IPS-15b (cell line): ENCODE measurements around the gene PCDHA2.
A peak's percentile ranks its signal among the peaks of the same experiment; 100 is the strongest.
"Not testable (repeated sequence)": the region's sequence is repeated elsewhere in the genome, so short reads cannot be mapped to it uniquely, and the experiment has no call there.

ENCODE experiments used
- H3K27me3 ChIP-seq: one replicate; pipeline ENCODE4 v1.6.1; 2013; ENCODE audit warnings: low read length; ENCODE audit not compliant: control insufficient read depth, insufficient read depth
- H3K36me3 ChIP-seq: one replicate; pipeline ENCODE4 v1.6.1; 2013; ENCODE audit warnings: low read length; ENCODE audit not compliant: control insufficient read depth, insufficient read depth
- H3K4me1 ChIP-seq: one replicate; pipeline ENCODE4 v1.6.1; 2013; ENCODE audit warnings: mild to moderate bottlenecking, low read length; ENCODE audit not compliant: control insufficient read depth, insufficient read depth
- H3K4me3 ChIP-seq: one replicate; pipeline ENCODE4 v1.5.1; 2013; ENCODE audit warnings: low read depth, low read length
- H3K9ac ChIP-seq: one replicate; pipeline ENCODE4 v1.6.1; 2013; ENCODE audit warnings: low read depth, mild to moderate bottlenecking, low read length
- H3K9me3 ChIP-seq: one replicate; pipeline ENCODE4 v1.6.1; 2013; ENCODE audit warnings: mild to moderate bottlenecking, low read length; ENCODE audit not compliant: control insufficient read depth, insufficient read depth

Gene PCDHA2

GRCh38 chr5:140823475-140823874 lies 28.8 kb downstream of the PCDHA2 start:
- Histone ChIP-seq H3K36me3 (no peaks in the 10 kb centered on the region), H3K27me3 (no peaks in the 10 kb centered on the region)

GRCh38 chr5:140827704-140828361 lies 33.2 kb downstream of the PCDHA2 start, which contains the start of gene PCDHA6:
Gene PCDHA6 (plus strand): TSS chr5:140827960. CDS start chr5:140828092, 132 bp downstream.
- H3K4me3 ChIP-seq: no peak within 1 kb of the TSS

More at GRCh38 chr5:140823475-140823874, 28.8 kb downstream of the PCDHA2 start:
- no peak overlapping the region for H3K9ac ChIP-seq
- H3K4me1 ChIP-seq: no peaks in the 10 kb centered on the region
- H3K9me3 ChIP-seq: no peaks in the 10 kb centered on the region
- H3K4me3 ChIP-seq: no peak overlapping the region

GRCh38 chr5:140828362-140828737 lies 33.7 kb downstream of the PCDHA2 start:
- Histone ChIP-seq H3K4me3 (no peak overlapping the region), H3K9me3 (no peaks in the 10 kb centered on the region), H3K27me3 (no peaks in the 10 kb centered on the region), H3K36me3 (peaks cover 4% of the 10 kb centered on the region), H3K9ac (no peak overlapping the region), H3K4me1 (no peaks in the 10 kb centered on the region)

More at GRCh38 chr5:140827704-140828361, 33.2 kb downstream of the PCDHA2 start, which contains the start of gene PCDHA6:
- no peaks in the 10 kb centered on the region for H3K4me1 ChIP-seq
- H3K9me3 ChIP-seq: no peaks in the 10 kb centered on the region
- no peaks in the 10 kb centered on the region for H3K27me3 ChIP-seq
- H3K9ac ChIP-seq: no peak within 1 kb of the TSS
- H3K36me3 ChIP-seq: peaks cover 4% of the 10 kb centered on the region

- not testable (repeated sequence) for H3K27me3 ChIP-seq
These were observed 35.2 kb downstream of the PCDHA2 start for GRCh38 chr5:140829511-140830501.

GRCh38 chr5:140833993-140834392 lies 39.3 kb downstream of the PCDHA2 start, which contains the start of gene PCDHA7:
Gene PCDHA7 (plus strand): TSS chr5:140834269. CDS start chr5:140834384, 115 bp downstream.
- no peaks in the 10 kb centered on the region for H3K4me1 ChIP-seq
- H3K9ac ChIP-seq: no peak within 1 kb of the TSS
- no peaks in the 10 kb centered on the region for H3K27me3 ChIP-seq
- H3K4me3 ChIP-seq: peak within 1 kb of the TSS; percentile 32
- peaks cover 4% of the 10 kb centered on the region for H3K36me3 ChIP-seq
- H3K9me3 ChIP-seq: no peaks in the 10 kb centered on the region

More at GRCh38 chr5:140829511-140830501, 35.2 kb downstream of the PCDHA2 start:
- not testable (repeated sequence) for H3K36me3 ChIP-seq, H3K4me1 ChIP-seq, H3K9me3 ChIP-seq, H3K9ac ChIP-seq, H3K4me3 ChIP-seq

GRCh38 chr5:140834439-140835008 lies 39.9 kb downstream of the PCDHA2 start:
- H3K36me3 ChIP-seq, H3K27me3 ChIP-seq, H3K9ac ChIP-seq, H3K9me3 ChIP-seq, H3K4me1 ChIP-seq: not testable (repeated sequence)
- H3K4me3 ChIP-seq: peak overlapping the region; percentile 32

- Histone ChIP-seq H3K27me3 (no peaks in the 10 kb centered on the region), H3K9ac (no peak overlapping the region), H3K4me3 (no peak overlapping the region), H3K36me3 (no peaks in the 10 kb centered on the region), H3K4me1 (no peaks in the 10 kb centered on the region), H3K9me3 (no peaks in the 10 kb centered on the region)
These were observed 41.2 kb downstream of the PCDHA2 start for GRCh38 chr5:140835622-140836510.

GRCh38 chr5:140840978-140841962 lies 46.6 kb downstream of the PCDHA2 start, which contains the start of gene PCDHA8:
Gene PCDHA8 (plus strand): TSS chr5:140841187. CDS start chr5:140841322, 135 bp downstream.
- no peak within 1 kb of the TSS for H3K9ac ChIP-seq
- no peaks in the 10 kb centered on the region for H3K4me1 ChIP-seq
- no peaks in the 10 kb centered on the region for H3K9me3 ChIP-seq
- H3K27me3 ChIP-seq: no peaks in the 10 kb centered on the region
- H3K4me3 ChIP-seq: peak within 1 kb of the TSS; percentile 28
- H3K36me3 ChIP-seq: no peaks in the 10 kb centered on the region

- Histone ChIP-seq H3K4me3 (no peak overlapping the region), H3K9ac (no peak overlapping the region), H3K4me1 (no peaks in the 10 kb centered on the region), H3K36me3 (no peaks in the 10 kb centered on the region), H3K27me3 (no peaks in the 10 kb centered on the region), H3K9me3 (no peaks in the 10 kb centered on the region)
These were observed 48.4 kb downstream of the PCDHA2 start for GRCh38 chr5:140842798-140843733.
